HG03565 (cell line): ENCODE data around the gene FAM227A.
"Not testable (repeated sequence)": the region's sequence is repeated elsewhere in the genome, so short reads cannot be mapped to it uniquely, and the experiment has no call there.

ENCODE experiments used
- ATAC-seq: cut with Tn5 transposase; IDR thresholded peaks from one replicate; pipeline ENCODE4 v1.9.1; 2021; ENCODE audit warnings: mild to moderate bottlenecking, moderate library complexity; ENCODE audit not compliant: unreplicated experiment

Gene FAM227A

GRCh38 chr22:38612217-38613006 is 43.8 kb downstream of the FAM227A start:
- ATAC-seq = no peak

- ATAC-seq = no peak
These were observed 44.6 kb downstream of the FAM227A start for GRCh38 chr22:38611559-38611958.

- no peak for ATAC-seq
These were observed 46.0 kb downstream of the FAM227A start for GRCh38 chr22:38610234-38610633.

- ATAC-seq = no peak
These were observed 47.0 kb downstream of the FAM227A start for GRCh38 chr22:38608992-38609750.

GRCh38 chr22:38607680-38608079 is 48.5 kb downstream of the FAM227A start:
- ATAC-seq = no peak

GRCh38 chr22:38602166-38602565 is 54.0 kb downstream of the FAM227A start:
- no peak for ATAC-seq

GRCh38 chr22:38601221-38601764 is 54.9 kb downstream of the FAM227A start:
- no peak for ATAC-seq

- ATAC-seq = no peak
These were observed 56.7 kb downstream of the FAM227A start for GRCh38 chr22:38599466-38599865.

GRCh38 chr22:38582923-38583322 is 73.3 kb downstream of the FAM227A start:
- not testable (repeated sequence) for ATAC-seq

GRCh38 chr22:38578505-38578904 is 77.7 kb downstream of the FAM227A start:
- ATAC-seq = no peak

GRCh38 chr22:38572065-38572464 is 84.1 kb downstream of the FAM227A start:
- ATAC-seq = no peak

GRCh38 chr22:38570779-38571364 is 85.3 kb downstream of the FAM227A start:
- ATAC-seq = no peak

GRCh38 chr22:38569972-38570778 is 86.0 kb downstream of the FAM227A start, which contains the start of gene DMC1:
Gene DMC1, minus strand, starts transcription at chr22:38570183. Its CDS starts 1,927 bp downstream, at chr22:38568256.
- no peak for ATAC-seq

GRCh38 chr22:38569181-38569971 is 86.8 kb downstream of the FAM227A start:
- ATAC-seq = no peak

- no peak for ATAC-seq
These were observed 88.5 kb downstream of the FAM227A start for GRCh38 chr22:38567531-38568285.

- no peak for ATAC-seq
These were observed 89.3 kb downstream of the FAM227A start for GRCh38 chr22:38566726-38567504.

GRCh38 chr22:38565441-38565840 is 90.8 kb downstream of the FAM227A start:
- ATAC-seq = no peak

- ATAC-seq = no peak
These were observed 91.5 kb downstream of the FAM227A start for GRCh38 chr22:38564669-38565068.
